AG09309 (cell line): ENCODE measurements around the gene SPOCD1.

Experiments
- DNase-seq: peaks from one replicate; pipeline ENCODE4 v3.0.0-alpha.2; 2010; ENCODE audit warnings: low read depth
- H3K4me3 ChIP-seq: 2 replicates; pipeline ENCODE4 v1.5.1; 2011; ENCODE audit warnings: mild to moderate bottlenecking, low read depth, low read length, moderate library complexity; ENCODE audit not compliant: control insufficient read depth
- CTCF ChIP-seq: IDR thresholded peaks from 2 replicates; pipeline ENCODE4 v1.5.1; 2011; ENCODE audit warnings: mild to moderate bottlenecking, low read depth, low read length, inconsistent platforms; ENCODE audit not compliant: insufficient read depth, control insufficient read depth; ENCODE audit errors: missing control alignments

SPOCD1 gene

GRCh38 chr1:31831397-31832378, 15.9 kb upstream of the SPOCD1 start:
- no peak for TF ChIP-seq CTCF
- no peak overlapping the region for H3K4me3 ChIP-seq
- peak; percentile 43 for DNase-seq

- DNase-seq: no peak
- TF ChIP-seq CTCF: no peak
- no peak overlapping the region for H3K4me3 ChIP-seq
Measured at GRCh38 chr1:31830511-31830910, 14.7 kb upstream of the SPOCD1 start.

GRCh38 chr1:31830065-31830464, 14.2 kb upstream of the SPOCD1 start:
- no peak for TF ChIP-seq CTCF

GRCh38 chr1:31828926-31829690, 13.3 kb upstream of the SPOCD1 start:
- no peak for DNase-seq
- no peak overlapping the region for H3K4me3 ChIP-seq
- no peak for TF ChIP-seq CTCF

More at GRCh38 chr1:31830065-31830464, 14.2 kb upstream of the SPOCD1 start:
- no peak overlapping the region for H3K4me3 ChIP-seq
- no peak for DNase-seq

- TF ChIP-seq CTCF: no peak
- DNase-seq: no peak
- no peak overlapping the region for H3K4me3 ChIP-seq
Measured at GRCh38 chr1:31828341-31828740, 12.5 kb upstream of the SPOCD1 start.

GRCh38 chr1:31823780-31824179, 8.0 kb upstream of the SPOCD1 start:
- no peak overlapping the region for H3K4me3 ChIP-seq
- TF ChIP-seq CTCF: no peak
- no peak for DNase-seq
